C4-2B (cell line): ENCODE measurements around the gene HLCS.

Experiments
- H3K27ac ChIP-seq: fragments of 450-650 bp; 2 replicates; pipeline ENCODE4 v1.5.1; 2017
- ZFX ChIP-seq: fragments of 450-650 bp; IDR thresholded peaks from 2 replicates; pipeline ENCODE4 v1.6.1; 2017
- TF ChIP-seq, protein P1 (sequence below): fragments of 450-650 bp; conservative IDR thresholded peaks from 2 replicates; pipeline ENCODE4 v1.5.1; 2017; ENCODE audit warnings: mild to moderate bottlenecking

HLCS gene

GRCh38 chr21:36747815-36748383, 218.6 kb downstream of the HLCS start:
- no peak overlapping the region for H3K27ac ChIP-seq
- TF ChIP-seq ZFX: no peak
- TF ChIP-seq, protein P1, sequence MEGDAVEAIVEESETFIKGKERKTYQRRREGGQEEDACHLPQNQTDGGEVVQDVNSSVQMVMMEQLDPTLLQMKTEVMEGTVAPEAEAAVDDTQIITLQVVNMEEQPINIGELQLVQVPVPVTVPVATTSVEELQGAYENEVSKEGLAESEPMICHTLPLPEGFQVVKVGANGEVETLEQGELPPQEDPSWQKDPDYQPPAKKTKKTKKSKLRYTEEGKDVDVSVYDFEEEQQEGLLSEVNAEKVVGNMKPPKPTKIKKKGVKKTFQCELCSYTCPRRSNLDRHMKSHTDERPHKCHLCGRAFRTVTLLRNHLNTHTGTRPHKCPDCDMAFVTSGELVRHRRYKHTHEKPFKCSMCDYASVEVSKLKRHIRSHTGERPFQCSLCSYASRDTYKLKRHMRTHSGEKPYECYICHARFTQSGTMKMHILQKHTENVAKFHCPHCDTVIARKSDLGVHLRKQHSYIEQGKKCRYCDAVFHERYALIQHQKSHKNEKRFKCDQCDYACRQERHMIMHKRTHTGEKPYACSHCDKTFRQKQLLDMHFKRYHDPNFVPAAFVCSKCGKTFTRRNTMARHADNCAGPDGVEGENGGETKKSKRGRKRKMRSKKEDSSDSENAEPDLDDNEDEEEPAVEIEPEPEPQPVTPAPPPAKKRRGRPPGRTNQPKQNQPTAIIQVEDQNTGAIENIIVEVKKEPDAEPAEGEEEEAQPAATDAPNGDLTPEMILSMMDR: no peak

DNA sequence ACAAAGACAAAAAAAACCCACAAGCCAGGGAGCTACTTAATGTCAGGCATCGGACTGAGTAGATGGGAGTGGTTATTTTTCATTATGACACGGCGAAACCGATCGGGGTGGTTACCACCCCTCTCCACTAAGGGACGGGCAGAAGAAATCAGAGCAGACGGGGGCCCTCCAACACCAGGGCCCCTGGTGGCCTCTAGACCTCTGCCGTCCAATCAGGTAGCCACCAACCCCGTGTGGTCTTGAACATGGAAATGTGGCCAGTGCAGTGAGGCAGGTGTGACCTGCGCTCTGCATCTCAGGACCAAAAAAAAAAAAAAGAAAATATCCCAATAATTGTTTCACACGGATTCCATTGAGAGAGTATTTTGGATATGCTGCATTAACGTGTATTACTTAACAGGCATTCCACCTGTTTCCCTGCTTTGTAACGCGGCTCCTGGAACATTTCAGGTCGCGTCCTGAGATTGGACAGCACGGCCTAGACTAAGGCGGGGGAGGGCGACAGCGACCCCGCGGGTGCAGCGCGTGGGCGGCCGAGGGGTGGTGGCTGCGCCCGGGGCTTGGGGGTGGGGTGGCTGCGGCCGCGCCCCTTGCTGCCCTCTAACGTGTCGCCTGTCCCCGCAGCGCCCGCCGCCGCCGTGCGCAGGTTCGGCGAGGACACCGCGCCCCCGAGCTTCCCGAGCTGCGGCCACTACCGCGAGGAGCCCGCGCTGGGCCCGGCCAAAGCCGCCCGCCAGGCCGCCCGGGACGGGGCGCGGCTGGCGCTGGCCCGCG, 219.2 kb downstream of the HLCS start:
- H3K27ac ChIP-seq: no peak overlapping the region
- TF ChIP-seq, protein P1: no peak
- no peak for TF ChIP-seq ZFX

DNA sequence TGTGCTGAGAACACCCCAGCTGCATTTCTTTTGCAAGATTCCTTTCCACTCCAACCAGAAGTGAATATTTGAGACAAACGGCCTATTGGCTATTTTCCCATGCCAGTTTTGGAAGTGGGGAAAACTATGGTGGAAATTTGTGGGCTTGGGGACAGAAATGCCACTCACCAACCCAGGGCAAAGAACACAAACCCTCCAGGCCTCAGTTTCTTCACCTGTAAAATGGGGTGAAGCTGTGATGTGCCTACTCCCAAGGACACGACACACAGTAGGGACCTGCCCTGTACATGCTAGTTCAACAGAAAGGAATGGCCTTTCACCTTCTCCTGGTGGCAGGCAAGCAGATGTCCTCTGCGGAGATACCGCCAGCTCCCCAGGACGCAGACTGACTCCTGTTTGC, 221.0 kb downstream of the HLCS start:
- TF ChIP-seq, protein P1: no peak
- no peak for TF ChIP-seq ZFX
- H3K27ac ChIP-seq: no peak overlapping the region

DNA sequence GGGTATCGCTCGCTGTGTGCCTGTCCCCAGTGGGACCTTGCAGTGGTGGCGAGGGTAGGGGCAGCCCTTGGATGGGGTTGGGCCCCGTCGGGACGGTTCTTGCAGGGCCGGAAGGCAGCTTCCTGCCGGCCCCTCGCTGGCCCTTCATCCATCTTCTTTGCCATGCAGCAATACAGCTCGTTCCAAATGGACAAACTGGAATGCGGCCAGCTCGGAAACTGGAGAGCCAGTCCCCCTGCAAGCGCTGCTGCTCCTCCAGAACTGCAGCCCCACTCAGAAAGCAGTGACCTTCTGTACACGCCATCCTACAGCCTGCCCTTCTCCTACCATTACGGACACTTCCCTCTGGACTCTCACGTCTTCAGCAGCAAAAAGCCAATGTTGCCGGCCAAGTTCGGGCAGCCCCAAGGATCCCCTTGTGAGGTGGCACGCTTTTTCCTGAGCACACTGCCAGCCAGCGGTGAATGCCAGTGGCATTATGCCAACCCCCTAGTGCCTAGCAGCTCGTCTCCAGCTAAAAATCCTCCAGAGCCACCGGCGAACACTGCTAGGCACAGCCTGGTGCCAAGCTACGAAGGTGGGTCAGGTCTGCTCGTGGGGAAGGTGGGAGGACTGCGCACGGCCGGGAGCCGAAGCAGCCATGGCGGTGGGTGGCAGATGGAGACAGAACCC, 221.8 kb downstream of the HLCS start:
- no peak overlapping the region for H3K27ac ChIP-seq
- TF ChIP-seq, protein P1: no peak
- no peak for TF ChIP-seq ZFX

DNA sequence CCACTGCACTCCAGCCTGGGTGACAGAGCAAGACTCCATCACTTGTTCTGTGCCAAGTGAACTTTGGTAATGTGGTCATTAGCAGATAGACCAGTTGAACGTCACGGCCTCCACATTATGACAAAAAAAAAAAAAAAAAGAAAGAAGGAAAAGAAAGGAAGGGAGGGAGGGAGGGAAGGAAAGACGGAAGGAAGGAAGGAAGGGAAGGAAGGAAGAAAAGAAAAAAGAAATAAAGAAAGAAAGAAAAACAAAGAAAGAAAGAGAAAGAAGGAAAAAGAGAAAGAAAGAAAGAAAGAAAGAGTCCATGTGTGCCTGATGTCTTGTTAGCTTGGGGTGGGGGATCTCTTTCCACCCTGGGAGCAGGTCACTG, 222.3 kb downstream of the HLCS start:
- TF ChIP-seq ZFX: no peak
- TF ChIP-seq, protein P1: no peak
- no peak overlapping the region for H3K27ac ChIP-seq

DNA sequence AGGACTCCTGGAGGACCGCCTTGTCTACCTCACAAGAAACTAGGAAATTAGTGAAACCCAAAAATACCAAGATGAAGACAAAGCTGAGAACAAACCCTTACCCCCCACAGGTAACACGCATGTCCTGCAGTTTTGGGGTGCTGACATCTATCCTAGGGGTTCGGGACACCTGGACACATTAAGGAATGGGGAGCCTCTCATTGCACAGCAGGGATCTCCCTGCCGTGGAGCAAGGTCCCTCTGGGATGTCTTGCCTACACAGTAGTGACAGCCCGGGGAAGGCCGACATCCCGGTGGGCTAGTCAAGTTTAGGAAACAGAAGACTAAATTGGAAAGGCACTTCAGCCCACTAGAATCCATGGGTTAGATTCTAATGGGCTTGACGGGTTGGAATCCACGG, 223.0 kb downstream of the HLCS start:
- no peak for TF ChIP-seq ZFX
- TF ChIP-seq, protein P1: no peak
- no peak overlapping the region for H3K27ac ChIP-seq

DNA sequence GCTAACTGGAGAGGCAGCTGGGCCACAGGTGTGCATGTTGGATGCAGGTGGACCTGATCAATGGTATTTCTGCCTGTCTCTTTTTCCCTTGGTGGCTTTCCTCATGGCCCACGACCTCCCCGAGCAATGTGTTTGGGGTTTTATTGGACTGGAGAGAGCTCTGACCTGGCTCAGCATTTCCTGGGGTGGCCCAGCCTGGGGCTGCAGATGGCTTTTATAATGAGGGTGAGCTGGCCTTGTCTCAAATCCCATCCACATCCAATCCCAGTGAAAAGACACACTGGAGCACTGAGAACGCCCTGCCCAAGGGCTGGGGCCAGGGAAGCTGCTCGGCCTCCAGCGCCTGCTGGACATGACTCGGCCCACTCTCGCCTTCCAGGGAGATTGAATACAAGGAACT, 223.5 kb downstream of the HLCS start:
- H3K27ac ChIP-seq: no peak overlapping the region
- TF ChIP-seq ZFX: no peak
- TF ChIP-seq, protein P1: no peak
